Measurements from ENCODE around the gene KRT32.

Gene KRT32

GRCh38 chr17:41442739-41443138, 24.4 kb downstream of the KRT32 start:
- CTCF ChIA-PET: no interaction called here
- TF ChIP-seq CTCF (IDR thresholded peaks at IDR 0.05; ENCODE audit: control extremely low read depth, extremely low read depth, low read depth, missing control alignments): no peak
- POLR2A ChIA-PET: no interaction called here
- no peak for DNase-seq (ENCODE audit: extremely low spot score)

GRCh38 chr17:41440531-41441033, 26.6 kb downstream of the KRT32 start, which contains the start of gene KRT38:
KRT38 (minus strand) TSS chr17:41440983; CDS start chr17:41440921, 62 bp downstream.
- CTCF ChIA-PET: no interaction called here
- no peak for DNase-seq (ENCODE audit: extremely low spot score)
- TF ChIP-seq CTCF (IDR thresholded peaks at IDR 0.05; ENCODE audit: control extremely low read depth, extremely low read depth, low read depth, missing control alignments): no peak
- POLR2A ChIA-PET: no interaction called here

GRCh38 chr17:41439375-41439774, 27.8 kb downstream of the KRT32 start:
- no peak for TF ChIP-seq CTCF (IDR thresholded peaks at IDR 0.05; ENCODE audit: control extremely low read depth, extremely low read depth, low read depth, missing control alignments)
- no peak for DNase-seq (ENCODE audit: extremely low spot score)
- CTCF ChIA-PET: no interaction called here
- POLR2A ChIA-PET: no interaction called here

GRCh38 chr17:41437769-41438168, 29.4 kb downstream of the KRT32 start:
- POLR2A ChIA-PET: no interaction called here
- DNase-seq (ENCODE audit: extremely low spot score): no peak
- CTCF ChIA-PET: no interaction called here
- no peak for TF ChIP-seq CTCF (IDR thresholded peaks at IDR 0.05; ENCODE audit: control extremely low read depth, extremely low read depth, low read depth, missing control alignments)

GRCh38 chr17:41437254-41437653, 29.9 kb downstream of the KRT32 start:
- TF ChIP-seq CTCF (IDR thresholded peaks at IDR 0.05; ENCODE audit: control extremely low read depth, extremely low read depth, low read depth, missing control alignments): no peak
- ChIA-PET CTCF (no interaction called here), POLR2A (no interaction called here)
- no peak for DNase-seq (ENCODE audit: extremely low spot score)

GRCh38 chr17:41434415-41434814, 32.8 kb downstream of the KRT32 start:
- no peak for DNase-seq (ENCODE audit: extremely low spot score)
- ChIA-PET CTCF (interaction anchor here (1.1 kb wide), 1 partner anchor 114 kb away, joined by 3 read pairs; no protein-coding TSS in a partner anchor), POLR2A (no interaction called here)
- TF ChIP-seq CTCF (IDR thresholded peaks at IDR 0.05; ENCODE audit: control extremely low read depth, extremely low read depth, low read depth, missing control alignments): no peak

GRCh38 chr17:41434005-41434404, 33.2 kb downstream of the KRT32 start:
- ChIA-PET CTCF (interaction anchor here (1.1 kb wide), 1 partner anchor 115 kb away, joined by 3 read pairs; no protein-coding TSS in a partner anchor), POLR2A (no interaction called here)
- no peak for TF ChIP-seq CTCF (IDR thresholded peaks at IDR 0.05; ENCODE audit: control extremely low read depth, extremely low read depth, low read depth, missing control alignments)
- DNase-seq (ENCODE audit: extremely low spot score): no peak

All from GM10248 (cell line).